H1 (cell line): ENCODE data around the gene SLC22A23. TPM values are rescaled to one million over a fixed set of nuclear protein-coding genes. Genes with fewer than 3 reads are reported as not detected.

Source experiments
- CBX5 ChIP-seq: fragments of 300-800, 300-1000 bp; sonication (generic); IDR thresholded peaks from 2 replicates; pipeline ENCODE4 v1.7.1; 2016; ENCODE audit warnings: antibody characterized with exemption, low read length, low read depth
- NANOG ChIP-seq: IDR thresholded peaks from 2 replicates; pipeline ENCODE4 v1.6.1; 2011; ENCODE audit warnings: low read length, low read depth, mild to moderate bottlenecking, inconsistent platforms; ENCODE audit not compliant: insufficient read depth, poor library complexity, severe bottlenecking
- polyA plus RNA-seq, 7 experiments: library from polyadenylated mRNA; depleted of rRNA in 3 of 7; stranded (reverse) in 5 of 7; unstranded in 2 of 7; fragments of >200 nt in 5 of 7; fragments of 200-250 nt in 2 of 7; gene quantifications; 1 replicate in 5 of 7; 2 replicates in 1 of 7; 4 replicates in 1 of 7; pipeline versions ENCODE4 v1.2.1 to v1.2.3, GENCODE V29; 2011 to 2013; ENCODE audit warnings: missing spikeins in 2 of 7, mixed read lengths in 2 of 7
- total RNA-seq: library from RNA; stranded (reverse); fragmentation: NEBNext Ultra II Directional; extraction: Animal tissue kit (Norgen Biotek cat#: 25700); gene quantifications from 2 replicates; pipeline ENCODE4 v1.2.1, GENCODE V29; 2021

Gene SLC22A23
- total and polyA plus RNA-seq, 2 of the 8 experiments (the other 6 are each of a cell fraction or from before 2014, with no cell fraction given): 9.9 to 38.4 TPM

DNA sequence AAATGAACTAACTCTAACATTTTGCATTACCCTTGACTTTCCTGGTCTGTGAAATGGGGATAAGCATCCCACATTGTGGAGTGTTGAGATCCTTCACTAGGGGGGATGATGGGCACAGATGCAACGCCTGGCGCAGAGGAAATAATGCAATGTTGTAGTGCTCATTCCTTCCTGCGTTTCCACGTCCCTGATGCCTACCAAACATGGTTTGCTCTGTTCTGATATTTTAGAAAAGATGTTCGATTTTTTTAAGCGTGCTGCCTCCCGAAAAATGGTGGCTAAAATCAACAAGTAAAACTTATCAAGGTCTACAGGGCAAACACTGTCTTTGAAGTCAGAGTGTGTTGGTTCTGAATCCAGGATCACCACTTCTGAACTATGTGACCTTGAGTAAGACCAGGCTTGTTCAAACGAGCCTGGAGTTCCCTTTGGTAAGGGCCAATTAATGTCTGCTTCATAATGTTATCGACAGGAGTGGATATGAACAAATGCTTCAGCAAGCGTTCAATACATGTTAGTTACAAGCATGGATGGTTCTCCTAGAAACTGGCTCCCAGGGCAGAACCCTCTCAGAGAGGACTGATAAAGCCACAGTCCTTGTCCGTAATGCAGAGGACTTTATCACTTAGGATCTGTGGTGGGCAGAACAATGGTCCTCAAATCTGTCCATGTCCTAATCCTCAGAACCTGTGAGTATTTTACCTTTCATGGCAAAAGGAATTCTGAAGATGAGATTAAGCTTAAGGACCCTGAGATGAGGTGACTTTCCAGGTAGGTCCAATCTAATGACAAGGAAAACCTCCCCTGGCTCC, 44.7 kb downstream of the SLC22A23 start (continued):
- no peak for TF ChIP-seq CBX5
- no peak for TF ChIP-seq NANOG
